ENCODE results near the gene C9orf153.

GRCh38 chr9:86277072-86277471 is 17.6 kb upstream of the C9orf153 start:
- no peak for TF ChIP-seq CTCF (IDR thresholded peaks at IDR 0.05; ENCODE audit: poor library complexity)
- no peak for TF ChIP-seq EZH2phosphoT487 (IDR thresholded peaks at IDR 0.05; ENCODE audit: low read depth, severe bottlenecking, unreplicated experiment)

Data from hepatocyte (in vitro differentiated cells).